Measurements from ENCODE around the gene PRKCB.

PRKCB gene

GRCh38 chr16:24253192-24253591 is 417.4 kb downstream of the PRKCB start:
- Histone ChIP-seq H3K27ac (ENCODE audit: low read depth, low read length) (no peak overlapping the region), H3F3A (ENCODE audit: insufficient read depth) (no peaks in the 10 kb centered on the region), H3K9ac (ENCODE audit: low read length) (no peak overlapping the region), H3K4me2 (ENCODE audit: low read depth, low read length, poor library complexity, severe bottlenecking) (no peak overlapping the region), H3K79me2 (ENCODE audit: insufficient read depth, low read length) (no peaks in the 10 kb centered on the region), H3K27me3 (ENCODE audit: low read length) (no peaks in the 10 kb centered on the region), H3K9me2 (replicated peaks; ENCODE audit: insufficient read depth, low read length) (no peaks in the 10 kb centered on the region), H3K9me3 (ENCODE audit: insufficient read depth, low read length) (no peaks in the 10 kb centered on the region), H4K20me1 (ENCODE audit: low read depth, low read length) (no peaks in the 10 kb centered on the region), H3K36me3 (ENCODE audit: low read length) (no peaks in the 10 kb centered on the region), H2AFZ (ENCODE audit: low read depth, low read length, severe bottlenecking) (no peak overlapping the region), H3K4me3 (ENCODE audit: insufficient read depth, low read length, poor library complexity, severe bottlenecking) (no peak overlapping the region)
- peak; percentile 79 for TF ChIP-seq CTCF (IDR thresholded peaks at IDR 0.05; ENCODE audit: insufficient read depth, low read length, poor library complexity, severe bottlenecking)
- TF ChIP-seq EZH2phosphoT487 (conservative IDR thresholded peaks at IDR 0.05; ENCODE audit: low read length): no peak

DNA sequence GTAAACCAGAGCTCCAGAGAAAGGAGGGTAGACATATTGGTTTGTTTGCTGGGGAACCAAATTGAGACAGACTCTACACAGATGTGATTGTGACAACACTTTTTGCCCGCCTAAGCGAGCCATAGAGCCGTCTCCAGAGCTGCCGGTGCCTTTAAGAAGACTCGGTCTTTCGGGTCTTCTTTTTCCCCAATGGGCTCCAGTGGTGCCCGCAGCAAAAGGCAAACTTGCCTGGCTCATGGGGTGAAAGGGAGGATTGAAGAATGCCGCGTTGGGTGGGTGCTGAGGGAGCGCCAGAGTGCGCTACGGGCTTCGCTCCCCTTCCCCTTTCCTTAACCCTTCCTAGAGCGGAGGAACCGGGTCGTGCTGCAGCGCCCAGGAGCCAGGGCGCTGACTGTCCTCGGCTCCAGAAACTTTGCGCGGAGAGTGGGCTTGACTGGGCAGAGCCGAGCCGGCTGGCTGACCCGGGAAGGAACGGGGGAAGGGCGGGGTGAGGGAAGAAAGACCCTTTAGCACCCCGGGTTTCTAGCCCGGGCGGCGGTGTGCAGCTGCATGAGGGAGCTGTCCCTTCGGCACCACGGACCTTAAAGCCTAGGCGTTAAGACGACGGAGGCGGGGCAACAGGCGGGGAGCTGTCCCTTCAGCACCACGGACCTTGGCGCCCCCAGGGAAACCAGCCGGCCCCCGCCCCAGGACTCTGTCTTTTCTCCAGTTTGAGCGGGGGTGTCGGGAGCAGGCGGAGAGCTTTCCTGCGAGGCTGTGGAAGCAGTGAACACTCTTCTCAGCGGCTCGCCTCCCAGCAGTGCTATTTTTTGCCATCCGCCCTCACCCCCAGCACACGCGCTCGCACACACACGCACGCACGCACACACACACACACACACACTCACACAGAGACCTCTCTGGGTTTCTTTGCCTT is 419.9 kb downstream of the PRKCB start, which contains the start of gene CACNG3:
TSS of gene CACNG3 (plus strand) at position 880 of the 916 bp plus-strand sequence. CDS start 420 bp downstream, outside the sequence.
- no peak within 1 kb of the TSS for H3K4me3 ChIP-seq (ENCODE audit: insufficient read depth, low read length, poor library complexity, severe bottlenecking)
- H3K9me3 ChIP-seq (ENCODE audit: insufficient read depth, low read length): no peaks in the 10 kb centered on the region
- H3K79me2 ChIP-seq (ENCODE audit: insufficient read depth, low read length): no peaks in the 10 kb centered on the region
- H3K27ac ChIP-seq (ENCODE audit: low read depth, low read length): no peak within 1 kb of the TSS
- H3K9me2 ChIP-seq (replicated peaks; ENCODE audit: insufficient read depth, low read length): no peaks in the 10 kb centered on the region
- H4K20me1 ChIP-seq (ENCODE audit: low read depth, low read length): no peaks in the 10 kb centered on the region
- TF ChIP-seq EZH2phosphoT487 (conservative IDR thresholded peaks at IDR 0.05; ENCODE audit: low read length) (no peak), CTCF (IDR thresholded peaks at IDR 0.05; ENCODE audit: insufficient read depth, low read length, poor library complexity, severe bottlenecking) (no peak)
- no peak within 1 kb of the TSS for H3K4me2 ChIP-seq (ENCODE audit: low read depth, low read length, poor library complexity, severe bottlenecking)
- H3K27me3 ChIP-seq (ENCODE audit: low read length): no peaks in the 10 kb centered on the region
- H3K36me3 ChIP-seq (ENCODE audit: low read length): no peaks in the 10 kb centered on the region
- H2AFZ ChIP-seq (ENCODE audit: low read depth, low read length, severe bottlenecking): no peak within 1 kb of the TSS
- no peaks in the 10 kb centered on the region for H3F3A ChIP-seq (ENCODE audit: insufficient read depth)
- H3K9ac ChIP-seq (ENCODE audit: low read length): no peak within 1 kb of the TSS

DNA sequence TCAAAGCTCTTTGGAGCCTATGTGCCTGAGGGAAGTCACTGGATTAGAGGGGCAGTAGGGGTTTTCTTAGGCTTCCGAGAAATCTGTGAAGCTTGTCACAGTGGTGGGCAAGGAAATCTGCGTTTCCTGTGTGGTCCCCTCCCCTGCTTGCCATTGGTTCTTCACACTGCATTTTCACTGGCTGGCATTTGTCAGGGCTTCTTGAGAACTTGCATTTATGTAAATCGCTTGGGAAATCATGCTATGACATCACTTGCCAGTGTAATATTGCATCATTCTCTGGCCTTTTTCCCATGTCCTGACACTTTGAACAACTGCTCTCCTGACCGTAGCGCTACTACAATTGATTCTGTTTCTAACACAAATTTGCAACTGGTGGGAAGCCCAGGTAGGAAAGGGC is 422.2 kb downstream of the PRKCB start:
- Histone ChIP-seq H2AFZ (ENCODE audit: low read depth, low read length, severe bottlenecking) (no peak overlapping the region), H3F3A (ENCODE audit: insufficient read depth) (no peaks in the 10 kb centered on the region), H3K79me2 (ENCODE audit: insufficient read depth, low read length) (no peaks in the 10 kb centered on the region), H3K27me3 (ENCODE audit: low read length) (no peaks in the 10 kb centered on the region), H3K27ac (ENCODE audit: low read depth, low read length) (no peak overlapping the region), H3K4me2 (ENCODE audit: low read depth, low read length, poor library complexity, severe bottlenecking) (no peak overlapping the region), H3K4me3 (ENCODE audit: insufficient read depth, low read length, poor library complexity, severe bottlenecking) (no peak overlapping the region), H3K9me3 (ENCODE audit: insufficient read depth, low read length) (no peaks in the 10 kb centered on the region), H3K9ac (ENCODE audit: low read length) (no peak overlapping the region), H3K36me3 (ENCODE audit: low read length) (no peaks in the 10 kb centered on the region), H3K9me2 (replicated peaks; ENCODE audit: insufficient read depth, low read length) (no peaks in the 10 kb centered on the region), H4K20me1 (ENCODE audit: low read depth, low read length) (no peaks in the 10 kb centered on the region)
- no peak for TF ChIP-seq EZH2phosphoT487 (conservative IDR thresholded peaks at IDR 0.05; ENCODE audit: low read length)
- no peak for TF ChIP-seq CTCF (IDR thresholded peaks at IDR 0.05; ENCODE audit: insufficient read depth, low read length, poor library complexity, severe bottlenecking)

Measured in SU-DHL-6 (cell line).